ENCODE data around the gene PLD4.
"Not testable (repeated sequence)": the region's sequence is repeated elsewhere in the genome, so short reads cannot be mapped to it uniquely, and the experiment has no call there.

The PLD4 gene

GRCh38 chr14:104942586-104942985 is 17.9 kb downstream of the PLD4 start:
- no peak for DNase-seq

GRCh38 chr14:104943216-104944015 is 18.7 kb downstream of the PLD4 start:
- DNase-seq = not testable (repeated sequence)

GRCh38 chr14:104944016-104944308 is 19.3 kb downstream of the PLD4 start:
- not testable (repeated sequence) for DNase-seq

- DNase-seq = not testable (repeated sequence)
These were observed 19.9 kb downstream of the PLD4 start for GRCh38 chr14:104944436-104945205.

GRCh38 chr14:104945266-104945665 is 20.6 kb downstream of the PLD4 start:
- not testable (repeated sequence) for DNase-seq

GRCh38 chr14:104945986-104946965 is 21.6 kb downstream of the PLD4 start:
- DNase-seq = peak; percentile 3

GRCh38 chr14:104947201-104947600 is 22.5 kb downstream of the PLD4 start:
- not testable (repeated sequence) for DNase-seq

GRCh38 chr14:104947881-104948735 is 23.4 kb downstream of the PLD4 start:
- DNase-seq = not testable (repeated sequence)

- no peak for DNase-seq
These were observed 24.0 kb downstream of the PLD4 start for GRCh38 chr14:104948736-104949031.

GRCh38 chr14:104949406-104949955 is 24.8 kb downstream of the PLD4 start:
- DNase-seq = not testable (repeated sequence)

- no peak for DNase-seq
These were observed 25.3 kb downstream of the PLD4 start for GRCh38 chr14:104950021-104950420.

GRCh38 chr14:104950701-104951100 is 26.0 kb downstream of the PLD4 start:
- not testable (repeated sequence) for DNase-seq

GRCh38 chr14:104951863-104952657 is 27.4 kb downstream of the PLD4 start:
- not testable (repeated sequence) for DNase-seq

GRCh38 chr14:104953097-104953496 is 28.4 kb downstream of the PLD4 start:
- no peak for DNase-seq

GRCh38 chr14:104953896-104954656 is 29.4 kb downstream of the PLD4 start:
- DNase-seq = no peak

GRCh38 chr14:104954746-104955395 is 30.2 kb downstream of the PLD4 start:
- no peak for DNase-seq

GRCh38 chr14:104955396-104955770 is 30.7 kb downstream of the PLD4 start:
- no peak for DNase-seq

GRCh38 chr14:104956290-104956890 is 31.7 kb downstream of the PLD4 start:
- DNase-seq = no peak
